B cell (primary cell): ENCODE data around the gene ERAP2. TPM values are rescaled to one million over a fixed set of nuclear protein-coding genes. Genes with fewer than 3 reads are reported as not detected.

Experiments
- ATAC-seq: fragments of 200-7000 bp; cut with Tn5 transposase; one replicate; pipeline ENCODE4 v1.10.0; 2021; ENCODE audit warnings: low read depth, mild to moderate bottlenecking, moderate number of reproducible peaks, moderate library complexity
- CTCF ChIA-PET: fragments of 350-600 bp; sonication (Branson Sonifier 250); formaldehyde crosslinking; loops from one replicate; lab custom pipeline; 2021; ENCODE audit warnings: antibody characterized with exemption, inconsistent platforms; lab: Charles Lee
- POLR2A ChIA-PET: fragments of 350-600 bp; sonication (Branson Sonifier 250); formaldehyde crosslinking; loops from one replicate; lab custom pipeline; 2021; ENCODE audit warnings: antibody characterized with exemption; lab: Charles Lee
- DNase-seq: peaks from one replicate; pipeline ENCODE4 v3.0.0; 2013
- H2AFZ ChIP-seq: 2 replicates; pipeline ENCODE4 v1.6.1; 2012; ENCODE audit warnings: mild to moderate bottlenecking, low read depth, low read length; ENCODE audit not compliant: insufficient read depth, poor library complexity, severe bottlenecking
- H3K27ac ChIP-seq, 2 donors: 1 replicate in 1 of 2; 2 replicates in 1 of 2; pipeline ENCODE4 v1.5.1; 2012 to 2013; ENCODE audit warnings: low read length in 2 of 2, mild to moderate bottlenecking in 2 of 2, moderate library complexity in 1 of 2
- H3K27me3 ChIP-seq, 4 experiments: fragments of 200-600 bp in 1 of 4; sonication (generic) in 1 of 4; replicated peaks in 1 of 4; 1 replicate in 2 of 4; 2 replicates in 2 of 4; pipeline versions ENCODE4 v1.6.1 to v1.7.0; 2013 to 2016; ENCODE audit warnings: low read length in 3 of 4, mild to moderate bottlenecking in 2 of 4, mixed read lengths in 1 of 4, moderate library complexity in 1 of 4; ENCODE audit not compliant: insufficient read depth in 4 of 4, control insufficient read depth in 3 of 4; ENCODE audit errors: control extremely low read depth in 1 of 4
- H3K36me3 ChIP-seq, 2 experiments: replicated peaks in 1 of 2; 1 replicate in 1 of 2; 2 replicates in 1 of 2; pipeline versions ENCODE4 v1.6.1 to v1.7.1; 2013; ENCODE audit warnings: low read length in 1 of 2; ENCODE audit not compliant: insufficient read depth in 2 of 2, control insufficient read depth in 1 of 2; ENCODE audit errors: control extremely low read depth in 1 of 2, extremely low read depth in 1 of 2
- H3K4me1 ChIP-seq, 2 donors: fragments of 200-600 bp in 1 of 2; sonication (generic) in 1 of 2; 1 replicate in 1 of 2; 2 replicates in 1 of 2; pipeline versions ENCODE4 v1.5.1 to v1.6.1; 2013 to 2017; ENCODE audit warnings: low read length in 2 of 2; ENCODE audit not compliant: control insufficient read depth in 2 of 2, insufficient read depth in 2 of 2
- H3K4me2 ChIP-seq: replicated peaks from 2 replicates; pipeline ENCODE3; 2012; ENCODE audit warnings: mild to moderate bottlenecking, low read depth, low read length; ENCODE audit not compliant: poor library complexity, severe bottlenecking
- H3K4me3 ChIP-seq, 5 experiments: fragments of 200-600 bp in 1 of 5; sonication (generic) in 1 of 5; 1 replicate in 3 of 5; 2 replicates in 2 of 5; pipeline versions ENCODE4 v1.5.1 to v1.7.0; 2011 to 2016; ENCODE audit warnings: low read length in 4 of 5, mild to moderate bottlenecking in 4 of 5, low read depth in 2 of 5, control low read depth in 1 of 5, moderate library complexity in 1 of 5; ENCODE audit not compliant: insufficient read depth in 1 of 5; ENCODE audit errors: control extremely low read depth in 1 of 5, extremely low read depth in 1 of 5
- H3K79me2 ChIP-seq: fragments of 200-600 bp; sonication (generic); one replicate; pipeline ENCODE4 v1.6.0; 2016; ENCODE audit warnings: low read length; ENCODE audit not compliant: control insufficient read depth, insufficient read depth
- H3K9ac ChIP-seq: fragments of 200-600 bp; sonication (generic); 2 replicates; pipeline ENCODE4 v1.6.1; 2017; ENCODE audit warnings: mild to moderate bottlenecking, low read length, moderate library complexity
- H3K9me3 ChIP-seq, 3 donors: one replicate each; pipeline versions ENCODE4 v1.6.1 to v1.7.1; 2013; ENCODE audit warnings: low read length in 2 of 3; ENCODE audit not compliant: control insufficient read depth in 2 of 3, insufficient read depth in 1 of 3; ENCODE audit errors: control extremely low read depth in 1 of 3
- H4K20me1 ChIP-seq: 2 replicates; pipeline ENCODE4 v1.6.0; 2012; ENCODE audit warnings: mild to moderate bottlenecking, low read length; ENCODE audit not compliant: insufficient read depth, control insufficient read depth, poor library complexity, severe bottlenecking
- H3K27ac Mint-ChIP-seq: one replicate; pipeline ENCODE4 v1.8.0; 2021; ENCODE audit warnings: mixed read lengths
- H3K27me3 Mint-ChIP-seq: one replicate; pipeline ENCODE4 v1.8.0; 2021; ENCODE audit warnings: mixed read lengths
- H3K4me1 Mint-ChIP-seq: one replicate; pipeline ENCODE4 v1.8.0; 2021; ENCODE audit warnings: mixed read lengths
- H3K4me3 Mint-ChIP-seq: one replicate; pipeline ENCODE4 v1.8.0; 2021; ENCODE audit warnings: mixed read lengths
- H3K9me3 Mint-ChIP-seq: one replicate; pipeline ENCODE4 v1.8.0; 2022; ENCODE audit warnings: mixed read lengths; ENCODE audit not compliant: insufficient read depth
- EZH2 ChIP-seq: IDR thresholded peaks from 2 replicates; pipeline ENCODE4 v1.6.1; 2012; ENCODE audit warnings: borderline replicate concordance, low read depth, mild to moderate bottlenecking, moderate library complexity, low read length; ENCODE audit not compliant: insufficient read depth, poor library complexity, severe bottlenecking
- WGBS: methylation state at CpG from one replicate; pipeline ENCODE4 v1.1.5; 2013; ENCODE audit warnings: missing lambda C conversion rate; ENCODE audit not compliant: insufficient coverage; 5-methylcytosine and 5-hydroxymethylcytosine counted together
- intact Hi-C: fragments of 100-400 bp; cut with micrococcal nuclease; formaldehyde crosslinking; loops from one replicate; pipeline ENCODE4 v1.10.0; 2022
- polyA plus RNA-seq: library from polyadenylated mRNA; depleted of rRNA; stranded (reverse); fragments of >200 nt; gene quantifications from 2 replicates; pipeline ENCODE4 v1.2.3, GENCODE V29; 2012
- total RNA-seq, 2 donors: library from RNA; stranded (reverse); fragments of 120-200 nt in 1 of 2; gene quantifications; 1 replicate in 1 of 2; 2 replicates in 1 of 2; pipeline versions ENCODE4 v1.2.3 to v1.2.4, GENCODE V29; 2013 to 2022
- TF ChIP-seq, protein P1 (sequence below): fragments of 200-600 bp; IDR thresholded peaks from one replicate; pipeline ENCODE4 v1.8.0; 2022; ENCODE audit warnings: antibody characterized with exemption, mild to moderate bottlenecking

The ERAP2 gene
- total and polyA plus RNA-seq, 2 donors (not counting 1 experiment from before 2014, with no cell fraction given) = 18.5 to 74.2 TPM

DNA sequence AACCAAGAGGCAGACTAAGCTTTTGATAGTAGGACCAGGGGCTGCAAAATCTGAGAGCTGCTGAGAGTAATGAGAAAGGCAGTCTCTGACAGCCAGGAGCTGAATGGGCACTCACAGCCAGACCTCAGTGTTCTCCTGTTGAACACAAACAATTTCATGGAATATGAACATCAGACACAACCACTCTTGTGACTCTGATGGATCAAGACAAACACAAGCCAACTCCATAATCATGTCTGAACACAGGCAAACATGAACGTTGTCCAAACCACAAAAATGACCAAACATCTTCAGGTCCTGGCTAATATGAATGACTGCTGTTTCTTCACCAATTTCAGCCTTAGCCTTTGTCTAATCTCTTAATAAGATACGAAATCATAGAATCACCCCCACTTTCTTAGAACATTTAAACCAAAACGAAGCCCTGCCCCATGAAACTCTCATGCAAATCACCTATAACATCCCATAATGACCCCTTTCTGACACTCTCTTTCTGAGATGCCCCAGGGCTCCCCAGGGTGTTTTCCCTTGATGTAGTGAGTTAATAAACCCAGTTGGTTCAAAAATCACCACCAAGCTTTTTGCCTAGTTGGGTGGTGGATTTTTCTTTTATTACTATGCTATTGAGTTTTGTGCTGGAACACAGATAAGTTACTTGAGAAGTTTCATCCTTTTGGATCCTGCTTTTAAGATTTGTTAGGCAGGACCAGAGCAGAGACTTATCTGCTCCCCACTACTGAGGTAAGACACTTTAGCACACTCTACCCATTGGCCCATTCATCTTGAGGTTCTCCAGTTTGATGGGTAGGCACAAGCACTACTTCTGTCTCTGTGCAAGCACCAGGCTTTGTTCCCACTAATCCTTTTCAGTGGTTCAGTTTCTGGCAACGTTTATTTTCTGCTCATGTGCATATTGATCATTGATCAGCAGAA is 5.9 kb upstream of the ERAP2 start:
- TF ChIP-seq EZH2 = no peak
- TF ChIP-seq, protein P1, sequence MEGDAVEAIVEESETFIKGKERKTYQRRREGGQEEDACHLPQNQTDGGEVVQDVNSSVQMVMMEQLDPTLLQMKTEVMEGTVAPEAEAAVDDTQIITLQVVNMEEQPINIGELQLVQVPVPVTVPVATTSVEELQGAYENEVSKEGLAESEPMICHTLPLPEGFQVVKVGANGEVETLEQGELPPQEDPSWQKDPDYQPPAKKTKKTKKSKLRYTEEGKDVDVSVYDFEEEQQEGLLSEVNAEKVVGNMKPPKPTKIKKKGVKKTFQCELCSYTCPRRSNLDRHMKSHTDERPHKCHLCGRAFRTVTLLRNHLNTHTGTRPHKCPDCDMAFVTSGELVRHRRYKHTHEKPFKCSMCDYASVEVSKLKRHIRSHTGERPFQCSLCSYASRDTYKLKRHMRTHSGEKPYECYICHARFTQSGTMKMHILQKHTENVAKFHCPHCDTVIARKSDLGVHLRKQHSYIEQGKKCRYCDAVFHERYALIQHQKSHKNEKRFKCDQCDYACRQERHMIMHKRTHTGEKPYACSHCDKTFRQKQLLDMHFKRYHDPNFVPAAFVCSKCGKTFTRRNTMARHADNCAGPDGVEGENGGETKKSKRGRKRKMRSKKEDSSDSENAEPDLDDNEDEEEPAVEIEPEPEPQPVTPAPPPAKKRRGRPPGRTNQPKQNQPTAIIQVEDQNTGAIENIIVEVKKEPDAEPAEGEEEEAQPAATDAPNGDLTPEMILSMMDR = no peak
- 33% methylated on average over 4 of the region's 4 CpGs for WGBS
- H3K27me3 ChIP-seq = no peaks in the 10 kb centered on the region
- Mint-ChIP-seq H3K4me3 (peak overlapping the region; percentile 70), H3K4me1 (peaks cover 56% of the 10 kb centered on the region), H3K27me3 (no peaks in the 10 kb centered on the region), H3K9me3 (no peaks in the 10 kb centered on the region), H3K27ac (peak overlapping the region; percentile 68)
- H3K79me2 ChIP-seq = peaks cover 19% of the 10 kb centered on the region
- H3K4me2 ChIP-seq = peak overlapping the region; percentile 48
- ATAC-seq = peak; percentile 76
- no peaks in the 10 kb centered on the region for H4K20me1 ChIP-seq
- peak overlapping the region; percentile 62 for H2AFZ ChIP-seq
- H3K36me3 ChIP-seq = no peaks in the 10 kb centered on the region
- DNase-seq = peak; percentile 71
- H3K4me3 ChIP-seq = no peak overlapping the region
- H3K27ac ChIP-seq = peak overlapping the region; percentile 26 to 62
- ChIA-PET CTCF (interaction anchor here (1.0 to 13.0 kb wide), 40 partner anchors 9 to 534 kb away, joined by 3 to 288 read pairs (median 10); partner anchors contain the start of genes ERAP1 and LIX1), POLR2A (interaction anchor here (0.6 to 1.6 kb wide), 3 partner anchors 48 to 66 kb away, joined by 4 to 9 read pairs (median 8); partner anchors contain the start of genes ERAP1 and LNPEP)
- peaks cover 31 to 37% of the 10 kb centered on the region in 2 donors for H3K4me1 ChIP-seq
- H3K9ac ChIP-seq = no peak overlapping the region
- intact Hi-C loops = loop anchor here (5.0 to 10.0 kb wide), 3 partner anchors 127 to 1904 kb away; partner anchors contain the start of genes RGMB and RIOK2
- H3K9me3 ChIP-seq = no peaks in the 10 kb centered on the region
